Sigmoid colon (tissue), 4 donors: Measurements from ENCODE around the gene CPM.

Source experiments
- EP300 ChIP-seq, 4 donors: sonication (generic); formaldehyde crosslinking; IDR thresholded peaks; one replicate each; pipeline ENCODE4 v1.6.1; 2017; ENCODE audit warnings: antibody characterized with exemption in 4 of 4
- POLR2A ChIP-seq, 2 donors: fragments of 450-650 bp; IDR thresholded peaks; one replicate each; pipeline ENCODE4 v1.6.1; 2016; ENCODE audit warnings: antibody characterized with exemption in 2 of 2, mild to moderate bottlenecking in 2 of 2, moderate library complexity in 2 of 2
- POLR2AphosphoS5 ChIP-seq, 4 donors: sonication (generic); formaldehyde crosslinking; IDR thresholded peaks; one replicate each; pipeline ENCODE4 v1.6.1; 2017; ENCODE audit warnings: antibody characterized with exemption in 4 of 4
- TF ChIP-seq, protein P1 (sequence below), 4 experiments: fragments of 450-650 bp in 3 of 4; fragments of 200-600 bp in 1 of 4; IDR thresholded peaks; one replicate each; pipeline ENCODE4 v1.5.1; 2016 to 2019; ENCODE audit warnings: antibody characterized with exemption in 4 of 4, mild to moderate bottlenecking in 3 of 4, moderate library complexity in 2 of 4

DNA sequence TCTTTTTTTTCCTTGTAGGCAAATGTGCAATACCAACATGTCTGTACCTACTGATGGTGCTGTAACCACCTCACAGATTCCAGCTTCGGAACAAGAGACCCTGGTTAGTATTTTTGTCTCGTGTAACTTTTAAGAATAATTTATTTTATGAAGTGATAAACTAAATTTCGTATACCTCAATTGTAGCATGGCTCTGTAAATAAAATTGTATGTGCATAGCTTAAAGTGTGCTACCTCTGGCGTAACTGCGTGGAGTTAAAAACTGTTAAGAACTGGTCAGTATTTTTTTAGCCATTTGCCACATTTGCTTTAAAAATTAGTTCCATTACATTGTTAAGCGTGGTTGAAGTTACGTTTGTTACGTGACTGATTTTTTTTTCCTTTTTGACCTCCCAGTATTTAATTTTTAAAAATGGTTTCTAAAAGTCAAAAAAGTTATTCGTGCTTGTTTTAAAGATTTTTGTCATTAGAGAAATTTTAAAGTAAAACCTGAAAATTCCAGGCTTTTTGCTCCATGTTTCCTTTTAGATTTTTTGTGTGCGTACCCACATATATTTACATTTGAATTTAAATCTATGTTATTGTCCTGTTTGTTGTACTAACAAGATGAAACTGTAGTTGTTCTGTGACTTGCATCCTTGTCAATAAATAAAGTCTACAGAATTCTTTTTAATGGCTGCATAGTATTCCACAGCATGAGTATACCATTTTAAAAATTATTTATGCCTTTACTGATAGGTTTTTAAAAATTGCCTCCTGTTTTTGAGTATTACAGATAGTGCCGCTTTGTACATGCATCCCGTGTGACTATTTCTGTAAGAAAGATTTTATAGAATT is 123.6 kb downstream of the CPM start:
- TF ChIP-seq, protein P1, sequence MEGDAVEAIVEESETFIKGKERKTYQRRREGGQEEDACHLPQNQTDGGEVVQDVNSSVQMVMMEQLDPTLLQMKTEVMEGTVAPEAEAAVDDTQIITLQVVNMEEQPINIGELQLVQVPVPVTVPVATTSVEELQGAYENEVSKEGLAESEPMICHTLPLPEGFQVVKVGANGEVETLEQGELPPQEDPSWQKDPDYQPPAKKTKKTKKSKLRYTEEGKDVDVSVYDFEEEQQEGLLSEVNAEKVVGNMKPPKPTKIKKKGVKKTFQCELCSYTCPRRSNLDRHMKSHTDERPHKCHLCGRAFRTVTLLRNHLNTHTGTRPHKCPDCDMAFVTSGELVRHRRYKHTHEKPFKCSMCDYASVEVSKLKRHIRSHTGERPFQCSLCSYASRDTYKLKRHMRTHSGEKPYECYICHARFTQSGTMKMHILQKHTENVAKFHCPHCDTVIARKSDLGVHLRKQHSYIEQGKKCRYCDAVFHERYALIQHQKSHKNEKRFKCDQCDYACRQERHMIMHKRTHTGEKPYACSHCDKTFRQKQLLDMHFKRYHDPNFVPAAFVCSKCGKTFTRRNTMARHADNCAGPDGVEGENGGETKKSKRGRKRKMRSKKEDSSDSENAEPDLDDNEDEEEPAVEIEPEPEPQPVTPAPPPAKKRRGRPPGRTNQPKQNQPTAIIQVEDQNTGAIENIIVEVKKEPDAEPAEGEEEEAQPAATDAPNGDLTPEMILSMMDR (IDR thresholded peaks at IDR 0.05), result no peak
- TF ChIP-seq POLR2AphosphoS5 (IDR thresholded peaks at IDR 0.05), result no peak
- no peak for TF ChIP-seq POLR2A (IDR thresholded peaks at IDR 0.05)
- TF ChIP-seq EP300 (IDR thresholded peaks at IDR 0.05), result no peak
